ENCODE data around the gene MIS18BP1.

- no peak for TF ChIP-seq CTCF (IDR thresholded peaks at IDR 0.05)
- TF ChIP-seq POLR2A (IDR thresholded peaks at IDR 0.05), result no peak
Measured at GRCh38 chr14:45156067-45156466, 96.9 kb downstream of the MIS18BP1 start.
